Fibroblast of skin of right biceps (primary cell): ENCODE results near the gene SDF2L1.
A peak's percentile ranks its signal among the peaks of the same experiment; 100 is the strongest.

Source experiments
- DNase-seq: peaks from one replicate; pipeline ENCODE4 v3.0.0-alpha.2; 2013

SDF2L1 gene

DNA sequence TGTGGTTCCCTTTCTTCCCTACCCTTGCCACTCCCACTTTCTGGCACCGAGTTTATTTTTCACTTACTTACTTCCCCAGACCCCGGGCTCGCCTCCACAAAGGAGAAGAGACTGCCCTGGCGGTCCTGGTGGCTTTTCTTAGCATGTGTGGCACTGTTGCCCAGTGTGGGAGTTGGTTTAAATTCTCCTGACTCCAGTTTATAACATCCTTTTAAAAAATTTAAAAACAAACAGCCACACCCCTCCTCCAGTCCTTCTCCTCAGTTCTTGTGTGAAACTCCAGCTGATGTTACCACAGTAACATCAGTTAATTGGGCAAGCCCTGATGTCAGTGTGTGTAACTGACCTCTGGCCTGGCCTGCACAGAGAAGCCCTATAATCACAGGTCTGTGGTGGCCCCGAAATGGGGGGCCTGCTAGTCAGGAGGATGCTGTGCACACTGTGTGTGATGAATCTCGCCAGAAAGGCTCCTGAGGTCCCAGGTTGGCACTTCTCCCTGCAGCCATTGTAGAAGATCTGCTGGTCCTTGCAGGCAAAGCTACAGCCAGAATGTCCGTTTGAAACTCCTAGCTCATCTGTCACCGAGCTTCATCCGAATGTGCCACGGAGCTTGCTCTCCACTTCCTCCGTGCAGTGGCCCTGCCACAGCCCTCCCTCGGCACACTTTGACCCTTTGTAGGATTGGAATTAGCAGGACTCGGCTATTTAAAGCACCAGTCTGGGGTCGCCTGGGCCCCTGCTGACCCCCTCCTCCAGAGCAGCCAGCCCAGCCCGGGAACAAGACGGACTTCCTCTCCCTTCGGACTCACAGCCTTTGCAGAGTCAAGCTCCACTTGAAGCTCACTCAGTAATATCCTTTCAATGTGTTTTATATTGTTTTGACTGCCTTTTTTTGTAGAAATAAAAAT, 19.8 kb upstream of the SDF2L1 start:
- DNase-seq, result no peak

DNA sequence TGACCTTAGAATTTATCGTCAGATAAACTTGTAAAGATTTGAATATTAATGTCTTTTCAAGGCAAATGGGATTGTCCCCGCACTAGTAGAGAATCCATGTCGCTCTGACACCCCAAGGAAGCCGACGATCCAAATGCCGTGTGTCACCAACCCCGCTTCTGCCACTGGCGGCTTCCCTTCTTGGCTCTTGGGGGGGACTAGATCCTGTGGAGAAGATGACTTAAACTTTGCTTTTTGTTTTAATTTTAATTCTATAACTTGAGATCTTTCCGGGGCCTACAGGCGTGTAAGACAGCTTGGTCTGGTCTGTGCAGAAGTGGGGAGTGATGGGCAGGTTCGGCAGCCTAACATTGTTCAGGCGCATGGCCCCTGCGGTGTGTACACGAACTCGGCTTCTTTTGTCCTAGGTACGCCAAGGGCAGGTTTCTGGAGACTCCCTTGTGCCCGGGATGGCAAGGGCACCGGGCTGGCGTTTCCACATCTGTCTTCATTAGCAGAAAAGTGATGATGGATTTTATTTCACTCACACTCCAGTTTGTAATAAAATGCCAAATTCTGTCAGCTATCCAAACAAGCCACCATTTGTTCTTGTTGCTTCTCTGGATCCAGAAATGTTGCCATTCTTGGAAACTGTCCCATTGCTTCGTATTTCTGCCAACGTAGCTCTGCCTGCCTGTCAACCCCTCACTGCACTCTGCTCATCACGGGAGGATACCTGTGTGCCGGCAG, 19.0 kb upstream of the SDF2L1 start:
- no peak for DNase-seq

DNA sequence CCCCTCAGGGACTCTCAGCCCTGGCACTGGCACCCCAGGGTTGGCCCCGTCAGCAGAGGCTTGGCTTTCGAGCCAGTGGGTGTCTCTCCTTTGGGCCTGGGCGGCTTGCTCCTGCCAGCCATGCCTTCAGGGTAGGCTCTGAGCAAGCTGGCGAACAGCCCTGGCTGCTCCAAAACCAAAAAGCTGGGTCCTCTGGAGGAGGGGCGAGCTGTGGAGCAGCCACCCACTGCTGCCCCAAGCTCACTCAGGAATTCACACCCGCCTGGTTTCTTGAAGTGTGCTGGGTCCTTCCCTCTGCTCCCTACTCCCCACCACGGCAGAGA, 18.5 kb upstream of the SDF2L1 start:
- DNase-seq, result no peak

- DNase-seq, result no peak
Observed at GRCh38 chr22:21624120-21624879, 17.8 kb upstream of the SDF2L1 start.

DNA sequence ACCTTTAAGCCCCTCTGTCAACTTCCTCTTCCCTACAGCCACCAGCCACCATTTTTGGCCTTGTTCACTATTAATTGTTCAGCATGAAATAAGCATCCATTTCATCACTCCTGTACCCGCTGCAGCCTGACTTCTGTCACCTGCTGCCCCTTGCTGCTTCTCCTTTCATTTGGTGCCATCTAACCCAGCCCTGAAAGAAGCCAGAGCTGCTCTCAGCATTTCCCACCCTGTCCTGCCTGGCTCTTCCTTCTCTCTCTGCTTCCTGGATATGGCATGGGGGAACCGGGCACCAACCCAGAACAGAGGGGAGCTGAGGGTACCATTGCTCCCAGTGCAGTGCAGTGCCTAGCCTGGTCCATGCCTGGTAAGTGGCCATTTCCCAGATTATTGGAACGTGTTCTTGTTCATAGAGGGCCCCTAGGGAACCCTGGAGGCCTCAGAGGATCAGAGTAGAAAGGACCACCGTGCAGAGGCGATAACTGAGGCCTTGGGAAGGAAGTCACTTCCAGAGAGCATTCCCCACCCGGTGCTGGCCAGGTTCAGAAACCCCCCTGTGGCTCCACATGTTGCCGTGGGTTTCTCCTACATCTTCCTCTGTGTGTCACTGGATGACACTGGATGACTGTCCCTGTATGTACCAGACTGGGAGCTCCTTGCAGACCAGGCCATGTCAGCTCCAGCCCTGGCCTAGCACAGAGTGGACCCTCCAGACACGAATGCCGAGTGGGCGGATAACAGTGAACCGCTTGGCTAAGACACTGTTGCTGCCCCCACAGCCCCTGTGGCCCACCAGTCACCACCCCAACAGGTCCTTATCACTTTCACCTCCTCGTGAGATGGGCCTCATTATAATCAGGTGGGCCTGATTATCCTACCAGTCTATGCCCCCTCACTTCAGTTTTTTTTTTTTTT, 17.0 kb upstream of the SDF2L1 start:
- DNase-seq, result no peak

DNA sequence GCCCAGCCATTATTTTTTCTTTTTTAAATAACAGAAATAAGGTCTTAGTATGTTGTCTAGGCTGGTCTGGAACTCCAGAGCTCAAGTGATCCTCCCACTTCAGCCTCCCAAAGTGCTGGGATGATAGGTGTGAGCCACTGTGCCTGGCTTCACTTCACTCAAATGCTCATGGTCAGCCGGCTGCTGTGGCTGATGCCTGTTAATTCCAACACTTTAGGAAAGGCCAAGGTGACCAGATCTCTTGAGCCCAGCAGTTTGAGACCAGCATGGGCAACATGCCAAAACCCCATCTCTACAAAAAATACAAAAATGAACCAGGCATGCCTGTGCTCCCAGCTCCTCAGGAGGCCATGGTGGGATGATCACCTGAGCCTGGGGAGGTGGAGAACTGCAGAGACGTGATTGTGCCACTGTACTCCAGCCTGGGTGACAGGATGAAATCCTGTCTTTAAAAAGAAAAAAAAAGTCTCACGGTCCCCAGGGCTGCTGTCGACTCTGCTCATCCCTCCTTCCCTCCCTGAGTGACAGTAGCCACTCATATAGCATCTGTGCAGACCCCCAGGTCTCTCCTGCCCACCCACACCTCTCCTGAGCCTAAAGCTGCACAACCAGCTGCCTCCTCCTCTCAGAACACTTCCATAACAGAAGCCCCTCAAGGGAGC, 15.9 kb upstream of the SDF2L1 start:
- no peak for DNase-seq

GRCh38 chr22:21626735-21627469, 15.2 kb upstream of the SDF2L1 start:
- no peak for DNase-seq

DNA sequence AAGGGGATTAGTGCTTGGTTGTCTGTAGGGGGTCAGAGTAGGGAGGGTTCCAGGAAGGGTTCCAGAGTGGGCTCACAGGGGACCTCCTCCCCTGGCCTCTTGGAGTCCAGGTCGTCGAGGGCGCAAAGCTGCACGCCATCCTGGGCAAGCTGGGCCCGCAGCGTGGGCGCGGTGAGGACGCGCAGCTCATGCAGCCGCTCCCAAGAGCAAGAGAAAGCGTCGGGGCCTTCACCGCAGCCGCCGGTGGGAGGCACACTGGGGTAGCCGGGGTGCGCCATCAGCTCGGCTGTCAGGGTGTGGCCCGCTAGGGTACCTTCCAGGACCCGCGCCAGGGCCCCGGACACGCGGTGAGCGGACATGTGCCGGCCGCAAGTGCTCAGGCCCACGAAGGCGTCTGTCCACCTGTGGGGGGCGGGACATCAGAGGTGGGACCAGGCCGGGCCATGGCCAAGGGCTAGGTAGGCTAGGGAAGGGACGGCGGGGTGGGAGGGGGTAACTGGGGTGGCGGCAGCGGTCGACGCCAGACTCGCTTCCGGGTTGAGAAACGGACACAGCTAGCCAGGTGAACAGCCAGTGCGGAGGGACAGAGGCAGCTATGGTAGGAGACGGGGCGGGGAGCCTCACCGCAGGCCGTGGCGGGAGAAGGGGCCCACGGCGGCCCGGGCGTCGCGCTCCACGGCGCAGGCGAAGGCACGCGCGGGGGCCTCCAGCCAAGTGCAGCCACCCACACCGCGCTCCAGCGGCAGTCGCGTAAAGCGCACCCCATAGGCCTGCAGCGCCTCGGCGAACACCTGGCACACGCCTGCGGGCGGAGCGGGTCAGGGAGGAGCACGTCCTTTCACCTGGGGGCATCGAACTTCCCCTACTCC, 13.5 kb upstream of the SDF2L1 start:
- no peak for DNase-seq

DNA sequence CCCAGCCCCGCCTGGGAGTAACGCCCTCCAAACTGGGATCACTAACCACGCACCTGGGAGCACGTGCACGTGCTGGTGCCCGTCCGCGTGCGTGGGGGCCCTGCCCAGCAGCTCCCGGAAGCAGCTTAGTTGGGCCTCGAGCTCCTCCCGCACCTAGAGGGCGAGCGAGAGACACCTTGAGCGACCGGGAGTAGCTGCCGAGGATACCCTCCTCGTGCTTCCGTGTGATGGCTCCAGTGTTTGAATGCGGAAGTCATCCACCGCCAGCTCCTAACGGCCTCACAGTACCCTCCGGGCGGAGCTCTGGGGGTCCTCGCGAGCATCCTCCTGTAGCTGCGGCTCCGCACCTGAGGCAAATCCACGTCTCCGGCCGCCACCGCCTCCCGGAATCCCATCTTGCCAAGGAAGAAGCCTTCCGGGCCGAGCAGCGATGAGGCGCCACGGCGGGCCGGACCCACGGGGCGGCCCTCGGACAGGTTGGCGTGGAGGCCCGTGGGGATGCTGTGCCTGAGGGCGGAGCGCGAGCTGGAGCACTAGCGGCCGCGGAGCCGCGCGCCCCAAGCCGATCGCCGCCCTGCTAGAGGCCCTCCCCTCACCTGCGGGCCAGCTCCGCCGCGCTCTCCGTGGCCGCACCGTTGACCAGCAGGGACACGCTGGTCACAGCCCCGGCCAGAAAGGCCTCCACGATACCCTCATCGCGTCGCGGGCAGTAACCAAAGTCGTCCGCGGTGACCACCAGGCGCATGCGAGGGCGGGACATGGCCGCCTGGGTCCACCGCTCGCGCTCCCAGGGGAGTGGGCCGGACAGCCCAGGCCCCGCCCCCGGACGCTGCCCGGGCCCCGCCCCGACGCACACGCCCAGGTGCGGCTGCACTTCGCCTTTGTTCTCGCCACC, 12.6 kb upstream of the SDF2L1 start, which contains the start of gene YDJC:
TSS of gene YDJC (minus strand) at position 768 of the 895 bp plus-strand sequence. CDS start at position 760, 8 bp downstream.
- DNase-seq, result peak; percentile 90

GRCh38 chr22:21631025-21631424, 11.1 kb upstream of the SDF2L1 start:
- DNase-seq, result no peak

DNA sequence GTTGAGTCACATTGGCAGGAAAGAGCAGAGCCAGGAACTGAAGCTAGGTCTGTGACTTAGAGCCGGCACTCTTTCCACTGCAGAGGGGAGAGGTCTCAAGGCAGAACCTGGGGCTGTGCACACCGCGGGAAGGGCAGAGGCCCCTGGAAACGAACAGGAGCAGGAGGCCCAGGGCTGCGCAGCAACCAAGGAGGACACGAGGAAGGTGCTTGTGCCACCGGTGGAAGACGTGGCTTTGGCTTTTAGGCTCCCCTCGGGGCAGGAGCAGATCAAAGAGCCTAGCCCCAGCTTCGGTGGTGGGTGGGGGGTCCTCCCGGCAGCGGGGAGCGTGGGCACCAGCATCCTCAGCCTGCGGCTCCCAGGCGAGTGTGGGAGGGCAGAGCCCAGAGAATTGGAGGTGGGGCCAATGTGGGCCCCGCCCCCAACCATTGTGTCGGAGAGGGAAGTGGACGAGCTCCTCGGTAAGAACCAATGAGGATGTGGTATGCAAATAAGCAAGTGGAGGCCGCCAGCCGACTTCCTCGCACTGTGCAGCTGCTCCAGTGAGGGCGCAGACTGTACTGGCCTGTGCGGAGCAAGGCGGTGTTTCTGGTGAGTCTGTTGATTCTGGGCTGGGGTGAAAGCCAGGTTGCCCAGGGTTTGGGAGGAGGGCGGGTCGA, 9.7 kb upstream of the SDF2L1 start, which contains the start of gene CCDC116:
TSS of gene CCDC116 (plus strand) at position 524 of the 659 bp plus-strand sequence. CDS start 422 bp downstream, outside the sequence.
- peak; percentile 16 for DNase-seq

GRCh38 chr22:21632931-21633330, 9.2 kb upstream of the SDF2L1 start:
- DNase-seq, result no peak

- DNase-seq, result no peak
Observed at GRCh38 chr22:21633481-21633880, 8.6 kb upstream of the SDF2L1 start.

DNA sequence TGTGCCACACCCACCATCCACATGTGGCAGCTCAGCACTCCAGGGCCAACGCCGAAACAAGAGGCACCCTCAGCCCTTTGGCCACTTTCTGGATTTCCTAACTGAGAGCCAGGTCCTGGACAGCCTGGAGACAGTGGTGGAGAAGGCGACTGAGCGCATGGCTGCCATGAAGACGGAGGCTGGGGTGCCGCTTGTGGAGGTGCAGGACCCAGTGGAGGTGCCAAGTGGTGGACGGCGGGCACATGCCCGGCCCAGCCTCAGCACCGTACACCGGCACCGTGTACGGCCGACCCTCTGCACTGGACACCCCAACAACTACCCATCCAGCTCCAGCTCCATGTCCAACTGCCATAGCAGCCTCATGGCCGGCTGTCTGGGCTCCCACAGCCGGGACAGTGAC, 8.0 kb upstream of the SDF2L1 start:
- DNase-seq, result no peak

DNA sequence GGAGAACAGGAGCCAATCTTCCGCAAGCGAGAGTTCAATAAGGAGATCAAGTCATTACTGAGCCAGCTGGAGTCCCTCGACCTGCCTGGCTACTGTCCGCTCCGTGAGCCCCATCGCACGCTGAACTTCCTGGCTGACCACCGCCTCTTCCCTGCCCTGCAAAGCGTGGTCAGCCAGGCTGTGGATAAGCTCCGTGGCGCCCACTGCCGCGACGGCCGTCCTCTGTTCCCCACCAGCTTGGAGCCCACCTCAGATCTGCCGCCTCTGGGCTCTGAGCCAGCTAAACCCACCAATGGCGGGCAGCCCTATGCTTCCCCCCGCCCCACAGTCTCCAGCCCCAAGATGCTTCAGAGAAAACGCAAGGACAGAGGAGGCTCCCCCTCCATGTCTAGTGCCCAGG, 7.3 kb upstream of the SDF2L1 start:
- DNase-seq, result no peak

DNA sequence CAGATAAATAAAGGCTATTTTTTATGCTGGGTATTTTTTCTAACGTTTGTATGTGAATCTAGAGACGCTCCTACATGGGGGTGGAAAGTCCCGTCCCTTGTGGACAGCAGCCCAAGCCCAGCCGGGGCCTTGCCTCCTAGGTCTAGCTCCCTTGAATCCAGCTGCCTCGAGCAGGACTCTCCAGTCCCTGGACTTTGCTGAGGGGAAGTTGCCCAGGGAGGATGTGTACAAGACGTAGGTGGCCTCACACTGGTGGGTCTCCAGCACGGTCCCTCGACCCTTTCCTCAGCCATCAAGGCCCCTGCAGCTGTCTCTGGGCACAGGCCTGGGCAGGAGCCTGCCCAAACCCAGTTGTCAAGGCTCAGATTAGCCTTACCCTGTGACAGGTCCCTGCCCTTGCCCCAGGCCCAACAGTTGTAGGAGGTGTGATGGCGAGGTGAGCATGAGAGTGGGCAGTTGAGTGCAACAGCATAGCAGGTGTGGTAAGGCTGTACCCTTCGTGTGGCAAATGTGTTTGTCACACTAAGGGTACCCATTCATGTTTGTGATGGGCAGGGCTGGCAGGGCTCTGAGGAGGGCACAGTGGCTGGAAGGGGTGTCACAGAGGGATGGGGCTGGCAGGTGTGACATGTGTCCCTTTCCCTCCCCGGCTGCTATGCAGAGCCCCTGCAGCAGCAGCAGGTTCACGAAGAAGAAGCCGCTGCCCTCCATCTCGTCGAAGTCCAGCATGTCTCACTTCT, 6.2 kb upstream of the SDF2L1 start:
- no peak for DNase-seq

DNA sequence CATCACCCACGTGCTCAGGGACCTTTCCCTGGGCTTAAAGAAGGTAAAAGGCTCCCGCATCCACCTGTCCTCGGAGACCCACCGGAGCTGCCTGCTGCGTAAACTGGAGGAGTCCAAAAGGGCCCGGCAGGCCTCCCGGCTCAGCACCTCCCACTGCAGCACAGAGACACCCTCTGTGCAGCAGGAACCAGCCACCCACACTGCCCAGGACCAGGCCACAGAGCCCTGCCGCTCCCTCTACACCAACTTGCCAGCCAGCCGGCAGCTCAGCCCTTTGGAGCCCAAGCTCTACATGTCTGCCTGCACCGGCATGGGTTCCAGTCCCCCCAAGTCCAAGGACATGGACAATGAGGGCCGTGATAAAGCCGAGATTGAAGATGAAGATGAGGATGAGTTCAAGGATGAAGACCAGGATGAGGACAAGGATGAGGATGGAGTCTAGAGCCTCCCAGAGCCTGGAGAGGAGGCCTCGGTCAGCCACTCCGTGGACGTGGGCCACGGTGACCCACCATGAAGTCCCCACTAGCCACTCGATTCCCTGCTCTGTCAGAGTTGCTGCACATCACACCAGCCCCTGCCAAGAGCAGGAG, 5.4 kb upstream of the SDF2L1 start:
- no peak for DNase-seq
